HCT116 (cell line): Measurements from ENCODE around the gene ADA. TPM values are rescaled to one million over a fixed set of nuclear protein-coding genes. Genes with fewer than 3 reads are reported as not detected.

Source experiments
- ATAC-seq: fragments of 200-7000 bp; cut with Tn5 transposase; 2 replicates; pipeline ENCODE4 v1.9.1; 2020; ENCODE audit warnings: mild to moderate bottlenecking, moderate library complexity
- BruUV-seq: library from RNA; stranded (reverse); fragments of 400-500 nt; replicated peaks from 2 replicates; lab custom pipeline; 2021; lab: Mats Ljungman, UMichigan
- CTCF ChIA-PET: fragments of 300-600 bp; sonication (Branson Sonifier 250); formaldehyde crosslinking; loops from one replicate; lab custom pipeline; 2021; ENCODE audit warnings: antibody characterized with exemption; lab: Charles Lee
- POLR2A ChIA-PET: fragments of 300-600, 350-600 bp; sonication (Branson Sonifier 250); formaldehyde crosslinking; loops from one replicate; lab custom pipeline; 2021; ENCODE audit warnings: antibody characterized with exemption; lab: Charles Lee
- RAD21 ChIA-PET, 2 experiments: fragments of 300-600 bp; sonication (Branson Sonifier 250); formaldehyde crosslinking; loops; one replicate each; lab custom pipeline; 2023; ENCODE audit warnings: low total read pairs in 2 of 2; ENCODE audit not compliant: uncharacterized antibody in 2 of 2, unreplicated experiment in 2 of 2, low non-redundant PET in 1 of 2; lab: Charles Lee
- DNase-seq: peaks from one replicate; pipeline ENCODE4 v3.0.0-alpha.2; 2010; ENCODE audit warnings: low read depth, low spot score
- H2AFZ ChIP-seq: fragments of 200-600 bp; shearing (Covaris generic), sonication (generic); 2 replicates; pipeline ENCODE4 v1.6.1; 2017; ENCODE audit warnings: low read depth, mixed run types, mixed read lengths, antibody characterized with exemption, low read length; ENCODE audit not compliant: poor library complexity, severe bottlenecking
- H3K27ac ChIP-seq: 2 replicates; pipeline ENCODE4 v1.5.1; 2012; ENCODE audit warnings: low read depth, low read length
- H3K27me3 ChIP-seq: fragments of 200-600 bp; sonication (generic); 2 replicates; pipeline ENCODE4 v1.6.1; 2016; ENCODE audit warnings: mixed run types, low read length, mixed read lengths; ENCODE audit not compliant: insufficient read depth
- H3K36me3 ChIP-seq, 2 experiments: fragments of 200-500 bp in 1 of 2; fragments of 200-600 bp in 1 of 2; sonication (Bioruptor generic) in 1 of 2; sonication (generic) in 1 of 2; 2 replicates each; pipeline versions ENCODE4 v1.5.1 to v1.6.1; 2014 to 2016; ENCODE audit warnings: low read length in 2 of 2, inconsistent platforms in 1 of 2, mixed read lengths in 1 of 2, mixed run types in 1 of 2; ENCODE audit not compliant: insufficient read depth in 2 of 2, control insufficient read depth in 1 of 2
- H3K4me1 ChIP-seq, 2 experiments: fragments of 200-600 bp in 1 of 2; sonication (generic) in 1 of 2; 2 replicates each; pipeline versions ENCODE4 v1.5.1 to v1.6.1; 2012 to 2017; ENCODE audit warnings: low read length in 2 of 2, inconsistent platforms in 1 of 2, mild to moderate bottlenecking in 1 of 2, mixed read lengths in 1 of 2, mixed run types in 1 of 2, moderate library complexity in 1 of 2; ENCODE audit not compliant: insufficient read depth in 2 of 2, control insufficient read depth in 1 of 2
- H3K4me2 ChIP-seq: fragments of 200-600 bp; sonication (generic); 2 replicates; pipeline ENCODE4 v1.6.1; 2017; ENCODE audit warnings: mixed run types, low read length, mixed read lengths
- H3K4me3 ChIP-seq, 2 experiments: fragments of 200-600 bp in 1 of 2; sonication (generic) in 1 of 2; replicated peaks in 1 of 2; 2 replicates each; pipeline ENCODE4 v1.5.1; 2011 to 2016; ENCODE audit warnings: low read length in 2 of 2, control low read depth in 1 of 2, low read depth in 1 of 2, mild to moderate bottlenecking in 1 of 2, mixed read lengths in 1 of 2, mixed run types in 1 of 2
- H3K79me2 ChIP-seq: fragments of 200-600 bp; sonication (generic); 2 replicates; pipeline ENCODE4 v1.6.1; 2017; ENCODE audit warnings: mild to moderate bottlenecking, mixed run types, low read length, moderate library complexity, mixed read lengths; ENCODE audit not compliant: insufficient read depth
- H3K9ac ChIP-seq: fragments of 200-600 bp; sonication (generic); 2 replicates; pipeline ENCODE4 v1.6.1; 2016; ENCODE audit warnings: low read length, mixed read lengths
- H3K9me2 ChIP-seq: fragments of 200-600 bp; sonication (generic), shearing (Covaris generic); 2 replicates; pipeline ENCODE4 v1.6.1; 2017; ENCODE audit warnings: mixed run types, mild to moderate bottlenecking, moderate library complexity; ENCODE audit not compliant: insufficient read depth
- H3K9me3 ChIP-seq, 2 experiments: fragments of 200-500 bp in 1 of 2; fragments of 200-600 bp in 1 of 2; sonication (Bioruptor generic) in 1 of 2; sonication (generic) in 1 of 2; 2 replicates each; pipeline ENCODE4 v1.6.1; 2014 to 2017; ENCODE audit warnings: low read length in 2 of 2, mixed read lengths in 2 of 2, inconsistent platforms in 1 of 2, low read depth in 1 of 2, mild to moderate bottlenecking in 1 of 2, mixed run types in 1 of 2, moderate library complexity in 1 of 2; ENCODE audit not compliant: control insufficient read depth in 1 of 2, insufficient read depth in 1 of 2
- H4K20me1 ChIP-seq: fragments of 200-600 bp; sonication (generic), shearing (Covaris generic); 2 replicates; pipeline ENCODE4 v1.6.1; 2017; ENCODE audit warnings: mixed run types, mild to moderate bottlenecking, moderate library complexity; ENCODE audit not compliant: insufficient read depth
- CBX3 ChIP-seq: IDR thresholded peaks from 2 replicates; pipeline ENCODE4 v1.6.1; 2012; ENCODE audit warnings: low read depth
- CEBPB ChIP-seq: IDR thresholded peaks from 2 replicates; pipeline ENCODE4 v1.6.1; 2012; ENCODE audit warnings: low read depth
- ELF1 ChIP-seq: IDR thresholded peaks from 2 replicates; pipeline ENCODE4 v1.6.1; 2012; ENCODE audit warnings: low read depth, borderline replicate concordance
- EZH2 ChIP-seq: fragments of 200-600 bp; sonication (generic); IDR thresholded peaks from 2 replicates; pipeline ENCODE4 v1.6.1; 2017; ENCODE audit warnings: antibody characterized with exemption, mixed run types
- EZH2phosphoT487 ChIP-seq: fragments of 200-600 bp; IDR thresholded peaks from 2 replicates; pipeline ENCODE4 v1.6.1; 2018; ENCODE audit warnings: antibody characterized with exemption, borderline replicate concordance
- FOSL1 ChIP-seq: IDR thresholded peaks from 2 replicates; pipeline ENCODE4 v1.6.1; 2012; ENCODE audit warnings: low read depth
- POLR2AphosphoS5 ChIP-seq: IDR thresholded peaks from 2 replicates; pipeline ENCODE4 v1.6.1; 2011; ENCODE audit warnings: mild to moderate bottlenecking, low read depth, low read length, moderate library complexity
- SIN3A ChIP-seq: IDR thresholded peaks from 2 replicates; pipeline ENCODE4 v1.6.1; 2012; ENCODE audit warnings: low read depth
- SP1 ChIP-seq: IDR thresholded peaks from 2 replicates; pipeline ENCODE4 v1.6.1; 2012; ENCODE audit warnings: low read depth
- SRF ChIP-seq: IDR thresholded peaks from 2 replicates; pipeline ENCODE4 v1.6.1; 2012; ENCODE audit warnings: low read depth
- TCF7L2 ChIP-seq: IDR thresholded peaks from 2 replicates; pipeline ENCODE4 v1.7.0; 2011; ENCODE audit warnings: borderline replicate concordance, inconsistent platforms; ENCODE audit not compliant: insufficient read depth, insufficient read length; ENCODE audit errors: extremely low read depth
- YY1 ChIP-seq: IDR thresholded peaks from 2 replicates; pipeline ENCODE4 v1.6.1; 2011; ENCODE audit warnings: low read length, low read depth, moderate library complexity, mild to moderate bottlenecking; ENCODE audit not compliant: insufficient replicate concordance; ENCODE audit errors: extremely low read depth
- ZNF274 ChIP-seq: fragments of 200-500 bp; sonication (Bioruptor generic); IDR thresholded peaks from 2 replicates; pipeline ENCODE4 v1.6.1; 2014; ENCODE audit warnings: mild to moderate bottlenecking, low read depth, low read length, inconsistent platforms
- intact Hi-C: fragments of 100-400 bp; cut with micrococcal nuclease; formaldehyde crosslinking; loops from 2 replicates; pipeline ENCODE4 v1.10.0; 2022
- total RNA-seq: library from RNA; stranded (reverse); gene quantifications from one replicate; pipeline ENCODE4 v1.2.1, GENCODE V29; 2021; ENCODE audit not compliant: unreplicated experiment
- TF ChIP-seq, protein P1 (sequence below): IDR thresholded peaks from 2 replicates; pipeline ENCODE4 v1.6.1; 2011; ENCODE audit warnings: mild to moderate bottlenecking, low read length, moderate library complexity; ENCODE audit not compliant: insufficient replicate concordance; ENCODE audit errors: extremely low read depth
- TF ChIP-seq, protein P2 (sequence below): IDR thresholded peaks from 2 replicates; pipeline ENCODE4 v1.6.1; 2012
- TF ChIP-seq, protein P3 (sequence below): IDR thresholded peaks from 2 replicates; pipeline ENCODE4 v1.6.1; 2012; ENCODE audit warnings: low read depth
- TF ChIP-seq, protein P4 (sequence below): IDR thresholded peaks from 2 replicates; pipeline ENCODE4 v1.6.1; 2012

Gene ADA
- total RNA-seq, 1 experiment from 2014 or later: 25.9 TPM

DNA sequence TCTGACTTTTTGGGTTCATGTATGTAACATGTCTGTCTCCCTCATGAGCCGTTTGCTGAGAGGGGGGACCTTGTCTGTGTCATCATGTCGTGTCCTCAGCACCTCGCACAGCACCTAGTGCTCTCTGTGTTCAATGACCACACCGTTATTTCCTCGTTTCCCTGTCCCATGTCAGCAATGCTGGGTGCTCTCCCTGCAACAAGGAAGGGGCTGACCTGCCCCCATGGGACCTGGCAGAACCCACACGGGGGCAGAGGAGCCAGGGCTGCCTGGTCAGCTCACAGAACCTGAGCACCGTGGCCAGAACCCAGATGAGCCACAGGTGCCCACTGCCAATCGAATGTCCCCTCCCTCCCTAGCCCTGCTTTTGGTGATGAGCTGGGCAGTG lies 7.3 kb downstream of the ADA start:
- no peak overlapping the region for H3K27ac ChIP-seq
- H3K4me1 ChIP-seq: peaks cover 5 to 31% of the 10 kb centered on the region in 2 experiments; a peak in 3 of 4 replicates
- TF ChIP-seq SRF (no peak), SIN3A (no peak), EZH2phosphoT487 (no peak), YY1 (no peak), ZNF274 (no peak), CEBPB (no peak), EZH2 (no peak), CBX3 (no peak), SP1 (no peak), POLR2AphosphoS5 (no peak), ELF1 (no peak), TCF7L2 (no peak), FOSL1 (no peak)
- TF ChIP-seq, protein P1, sequence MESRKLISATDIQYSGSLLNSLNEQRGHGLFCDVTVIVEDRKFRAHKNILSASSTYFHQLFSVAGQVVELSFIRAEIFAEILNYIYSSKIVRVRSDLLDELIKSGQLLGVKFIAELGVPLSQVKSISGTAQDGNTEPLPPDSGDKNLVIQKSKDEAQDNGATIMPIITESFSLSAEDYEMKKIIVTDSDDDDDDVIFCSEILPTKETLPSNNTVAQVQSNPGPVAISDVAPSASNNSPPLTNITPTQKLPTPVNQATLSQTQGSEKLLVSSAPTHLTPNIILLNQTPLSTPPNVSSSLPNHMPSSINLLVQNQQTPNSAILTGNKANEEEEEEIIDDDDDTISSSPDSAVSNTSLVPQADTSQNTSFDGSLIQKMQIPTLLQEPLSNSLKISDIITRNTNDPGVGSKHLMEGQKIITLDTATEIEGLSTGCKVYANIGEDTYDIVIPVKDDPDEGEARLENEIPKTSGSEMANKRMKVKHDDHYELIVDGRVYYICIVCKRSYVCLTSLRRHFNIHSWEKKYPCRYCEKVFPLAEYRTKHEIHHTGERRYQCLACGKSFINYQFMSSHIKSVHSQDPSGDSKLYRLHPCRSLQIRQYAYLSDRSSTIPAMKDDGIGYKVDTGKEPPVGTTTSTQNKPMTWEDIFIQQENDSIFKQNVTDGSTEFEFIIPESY: no peak
- TF ChIP-seq, protein P2, sequence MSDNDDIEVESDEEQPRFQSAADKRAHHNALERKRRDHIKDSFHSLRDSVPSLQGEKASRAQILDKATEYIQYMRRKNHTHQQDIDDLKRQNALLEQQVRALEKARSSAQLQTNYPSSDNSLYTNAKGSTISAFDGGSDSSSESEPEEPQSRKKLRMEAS: no peak
- TF ChIP-seq, protein P3, sequence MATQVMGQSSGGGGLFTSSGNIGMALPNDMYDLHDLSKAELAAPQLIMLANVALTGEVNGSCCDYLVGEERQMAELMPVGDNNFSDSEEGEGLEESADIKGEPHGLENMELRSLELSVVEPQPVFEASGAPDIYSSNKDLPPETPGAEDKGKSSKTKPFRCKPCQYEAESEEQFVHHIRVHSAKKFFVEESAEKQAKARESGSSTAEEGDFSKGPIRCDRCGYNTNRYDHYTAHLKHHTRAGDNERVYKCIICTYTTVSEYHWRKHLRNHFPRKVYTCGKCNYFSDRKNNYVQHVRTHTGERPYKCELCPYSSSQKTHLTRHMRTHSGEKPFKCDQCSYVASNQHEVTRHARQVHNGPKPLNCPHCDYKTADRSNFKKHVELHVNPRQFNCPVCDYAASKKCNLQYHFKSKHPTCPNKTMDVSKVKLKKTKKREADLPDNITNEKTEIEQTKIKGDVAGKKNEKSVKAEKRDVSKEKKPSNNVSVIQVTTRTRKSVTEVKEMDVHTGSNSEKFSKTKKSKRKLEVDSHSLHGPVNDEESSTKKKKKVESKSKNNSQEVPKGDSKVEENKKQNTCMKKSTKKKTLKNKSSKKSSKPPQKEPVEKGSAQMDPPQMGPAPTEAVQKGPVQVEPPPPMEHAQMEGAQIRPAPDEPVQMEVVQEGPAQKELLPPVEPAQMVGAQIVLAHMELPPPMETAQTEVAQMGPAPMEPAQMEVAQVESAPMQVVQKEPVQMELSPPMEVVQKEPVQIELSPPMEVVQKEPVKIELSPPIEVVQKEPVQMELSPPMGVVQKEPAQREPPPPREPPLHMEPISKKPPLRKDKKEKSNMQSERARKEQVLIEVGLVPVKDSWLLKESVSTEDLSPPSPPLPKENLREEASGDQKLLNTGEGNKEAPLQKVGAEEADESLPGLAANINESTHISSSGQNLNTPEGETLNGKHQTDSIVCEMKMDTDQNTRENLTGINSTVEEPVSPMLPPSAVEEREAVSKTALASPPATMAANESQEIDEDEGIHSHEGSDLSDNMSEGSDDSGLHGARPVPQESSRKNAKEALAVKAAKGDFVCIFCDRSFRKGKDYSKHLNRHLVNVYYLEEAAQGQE: no peak
- TF ChIP-seq, protein P4, sequence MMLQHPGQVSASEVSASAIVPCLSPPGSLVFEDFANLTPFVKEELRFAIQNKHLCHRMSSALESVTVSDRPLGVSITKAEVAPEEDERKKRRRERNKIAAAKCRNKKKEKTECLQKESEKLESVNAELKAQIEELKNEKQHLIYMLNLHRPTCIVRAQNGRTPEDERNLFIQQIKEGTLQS: no peak
- TF ChIP-seq, all 23 proteins: peak for 0
- Histone ChIP-seq H3K27me3 (no peaks in the 10 kb centered on the region), H3K4me2 (no peak overlapping the region), H3K9me3 (no peaks in the 10 kb centered on the region), H3K4me3 (no peak overlapping the region), H3K9me2 (no peaks in the 10 kb centered on the region), H2AFZ (no peak overlapping the region), H4K20me1 (no peaks in the 10 kb centered on the region), H3K36me3 (peaks cover 0 to 5% of the 10 kb centered on the region in 2 experiments; a peak in 2 of 4 replicates), H3K9ac (no peak overlapping the region), H3K79me2 (no peaks in the 10 kb centered on the region)
- ChIA-PET POLR2A (interaction anchor here (0.5 kb wide), 1 partner anchor 78 kb away, joined by 3 read pairs; no protein-coding TSS in a partner anchor), RAD21 (no interaction called here), CTCF (interaction anchor here (0.9 kb wide), 1 partner anchor 39 kb away, joined by 4 read pairs; no protein-coding TSS in a partner anchor)
- DNase-seq (no peak), ATAC-seq (no peak)
- no TSS peak for BruUV-seq
- intact Hi-C loops: no loop called here
